ENCODE results near the gene CTSF. TPM values are rescaled to one million over a fixed set of nuclear protein-coding genes. Genes with fewer than 3 reads are reported as not detected.

Gene CTSF
- total RNA-seq, 1 experiment from 2014 or later: 0.98 TPM

GRCh38 chr11:66550887-66551286 is 17.5 kb downstream of the CTSF start:
- no peak for TF ChIP-seq CTCF (conservative IDR thresholded peaks at IDR 0.05)
- Histone ChIP-seq H3K27ac (ENCODE audit: insufficient read length, low read depth, low read length) (no peak overlapping the region), H3K18ac (ENCODE audit: insufficient read length, low read depth, low read length) (no peak overlapping the region), H2BK20ac (ENCODE audit: low read depth, low read length, poor library complexity, severe bottlenecking) (no peak overlapping the region), H3K79me2 (ENCODE audit: insufficient read depth, low read length) (no peaks in the 10 kb centered on the region), H3T11ph (ENCODE audit: low read length) (no peak overlapping the region), H2BK5ac (ENCODE audit: insufficient read length, low read length) (no peak overlapping the region), H3K4me1 (ENCODE audit: insufficient read depth, low read length) (no peaks in the 10 kb centered on the region), H3K9ac (ENCODE audit: extremely low read depth, insufficient read length, low read length) (no peak overlapping the region), H3K4me2 (ENCODE audit: insufficient read depth, insufficient read length, low read length) (no peak overlapping the region), H3K79me1 (ENCODE audit: insufficient read depth, low read depth, low read length, poor library complexity, severe bottlenecking) (no peaks in the 10 kb centered on the region), H3K56ac (ENCODE audit: insufficient read length, low read depth, low read length) (no peak overlapping the region), H2AFZ (ENCODE audit: low read length) (no peak overlapping the region), H3K27me3 (ENCODE audit: insufficient read depth, low read length) (no peaks in the 10 kb centered on the region), H3K14ac (ENCODE audit: insufficient read depth, low read length) (no peak overlapping the region), H3K23me2 (ENCODE audit: insufficient read length, low read depth, low read length, poor library complexity, severe bottlenecking) (no peaks in the 10 kb centered on the region), H4K8ac (replicated peaks; ENCODE audit: insufficient read length, low read depth, low read length) (no peak overlapping the region), H3K9me3 (ENCODE audit: control insufficient read depth, low read depth, low read length) (no peaks in the 10 kb centered on the region), H2BK120ac (ENCODE audit: low read depth, low read length, poor library complexity, severe bottlenecking) (no peak overlapping the region), H3K23ac (ENCODE audit: insufficient read length, low read depth, low read length) (no peak overlapping the region), H4K5ac (ENCODE audit: insufficient read length, low read depth, low read length) (peak overlapping the region; percentile 32), H4K91ac (ENCODE audit: insufficient read length, low read depth, low read length) (no peak overlapping the region), H2BK12ac (ENCODE audit: insufficient read length, low read depth, low read length) (no peak overlapping the region), H3K4ac (ENCODE audit: low read depth, low read length) (no peak overlapping the region), H4K20me1 (ENCODE audit: control insufficient read depth, insufficient read depth, insufficient read length) (no peaks in the 10 kb centered on the region), H2BK15ac (ENCODE audit: low read depth, low read length) (no peak overlapping the region), H2AK5ac (ENCODE audit: insufficient read length, low read length) (no peak overlapping the region)
- no CpG with 5 or more reads among the region's 4 CpGs for WGBS (ENCODE audit: extremely low coverage, insufficient read length, low lambda C conversion rate)
- Mint-ChIP-seq H3K4me3 (no peak overlapping the region), H3K36me3 (ENCODE audit: insufficient read depth in 1 of 3, low read depth in 3 of 3) (peaks cover 2 to 45% (median 36%) of the 10 kb centered on the region in 3 experiments; a peak in 5 of 7 replicates), H3K9me3 (no peaks in the 10 kb centered on the region; a peak in 1 of 5 replicates), H3K4me1 (peaks cover 21% of the 10 kb centered on the region in 2 experiments), H3K27me3 (ENCODE audit: low read depth) (no peaks in the 10 kb centered on the region; the same call in 1 of the 2 replicates), H3K27ac (peak overlapping the region in 1 of 3 experiments; percentile 19; a peak in 1 of 7 replicates)
- no peak for DNase-seq
